HG03354 (cell line): Measurements from ENCODE around the gene TUBGCP2.

Source experiments
- ATAC-seq: cut with Tn5 transposase; IDR thresholded peaks from one replicate; pipeline ENCODE4 v1.9.1; 2021; ENCODE audit warnings: mild to moderate bottlenecking; ENCODE audit not compliant: unreplicated experiment, poor library complexity, severe bottlenecking

TUBGCP2 gene

GRCh38 chr10:133309720-133310398 lies 1.2 kb upstream of the TUBGCP2 start:
- no peak for ATAC-seq

GRCh38 chr10:133309100-133309719 lies 538 bp upstream of the TUBGCP2 start:
- ATAC-seq = peak; percentile 77

GRCh38 chr10:133307776-133308420 lies 774 bp downstream of the TUBGCP2 start:
- peak; percentile 60 for ATAC-seq

- no peak for ATAC-seq
These were observed 1.7 kb downstream of the TUBGCP2 start for GRCh38 chr10:133306941-133307379.

- ATAC-seq = no peak
These were observed 2.6 kb downstream of the TUBGCP2 start for GRCh38 chr10:133306097-133306476.

- no peak for ATAC-seq
These were observed 5.5 kb downstream of the TUBGCP2 start for GRCh38 chr10:133303206-133303605.

- ATAC-seq = no peak
These were observed 6.4 kb downstream of the TUBGCP2 start for GRCh38 chr10:133302230-133302629.

GRCh38 chr10:133299738-133300137 lies 8.9 kb downstream of the TUBGCP2 start:
- no peak for ATAC-seq

- no peak for ATAC-seq
These were observed 9.4 kb downstream of the TUBGCP2 start for GRCh38 chr10:133299224-133299623.

- no peak for ATAC-seq
These were observed 10.2 kb downstream of the TUBGCP2 start for GRCh38 chr10:133298466-133298865.

- ATAC-seq = no peak
These were observed 11.2 kb downstream of the TUBGCP2 start for GRCh38 chr10:133297504-133297903.

GRCh38 chr10:133295426-133296320 lies 13.0 kb downstream of the TUBGCP2 start:
- ATAC-seq = no peak

GRCh38 chr10:133294189-133294588 lies 14.5 kb downstream of the TUBGCP2 start:
- ATAC-seq = no peak

GRCh38 chr10:133293810-133294119 lies 14.9 kb downstream of the TUBGCP2 start:
- ATAC-seq = no peak

- ATAC-seq = no peak
These were observed 15.5 kb downstream of the TUBGCP2 start for GRCh38 chr10:133292919-133293809.

- no peak for ATAC-seq
These were observed 18.9 kb downstream of the TUBGCP2 start for GRCh38 chr10:133289761-133290160.

- no peak for ATAC-seq
These were observed 20.7 kb downstream of the TUBGCP2 start for GRCh38 chr10:133287832-133288500.

- no peak for ATAC-seq
These were observed 22.3 kb downstream of the TUBGCP2 start for GRCh38 chr10:133286366-133286765.

- no peak for ATAC-seq
These were observed 23.5 kb downstream of the TUBGCP2 start for GRCh38 chr10:133285217-133285616.
